Fibroblast of pulmonary artery (primary cell): ENCODE measurements around the gene DLGAP1.

Source experiments
- DNase-seq: peaks from one replicate; pipeline ENCODE4 v3.0.0-alpha.2; 2010; ENCODE audit warnings: low read depth
- H3K4me3 ChIP-seq: replicated peaks from 2 replicates; pipeline ENCODE4 v1.5.1; 2011; ENCODE audit warnings: low read depth, mild to moderate bottlenecking, control low read depth, low read length, moderate library complexity
- TF ChIP-seq, protein P1 (sequence below): IDR thresholded peaks from 2 replicates; pipeline ENCODE4 v1.5.1; 2011; ENCODE audit warnings: mild to moderate bottlenecking, control low read depth, low read length, inconsistent platforms; ENCODE audit errors: missing control alignments

The DLGAP1 gene

DNA sequence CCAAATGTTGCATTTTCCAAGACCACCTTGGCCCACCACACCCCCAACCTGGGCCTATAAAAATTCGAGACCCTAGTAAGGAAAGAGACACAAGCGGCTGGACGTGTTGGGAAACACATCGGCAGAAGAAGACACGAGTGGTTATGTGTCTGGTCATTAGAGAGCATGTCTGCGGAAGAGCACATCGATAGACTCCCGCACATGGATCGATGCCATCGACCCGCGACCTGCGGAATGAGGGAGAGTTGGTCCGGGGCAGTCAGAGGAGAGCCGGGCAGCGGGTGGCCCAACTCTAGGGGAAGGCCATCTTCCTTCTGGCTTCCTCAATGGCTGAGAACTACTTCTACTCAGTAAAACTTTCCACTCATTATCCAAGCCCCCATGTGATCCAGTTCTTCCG, 785.7 kb downstream of the DLGAP1 start:
- TF ChIP-seq, protein P1, sequence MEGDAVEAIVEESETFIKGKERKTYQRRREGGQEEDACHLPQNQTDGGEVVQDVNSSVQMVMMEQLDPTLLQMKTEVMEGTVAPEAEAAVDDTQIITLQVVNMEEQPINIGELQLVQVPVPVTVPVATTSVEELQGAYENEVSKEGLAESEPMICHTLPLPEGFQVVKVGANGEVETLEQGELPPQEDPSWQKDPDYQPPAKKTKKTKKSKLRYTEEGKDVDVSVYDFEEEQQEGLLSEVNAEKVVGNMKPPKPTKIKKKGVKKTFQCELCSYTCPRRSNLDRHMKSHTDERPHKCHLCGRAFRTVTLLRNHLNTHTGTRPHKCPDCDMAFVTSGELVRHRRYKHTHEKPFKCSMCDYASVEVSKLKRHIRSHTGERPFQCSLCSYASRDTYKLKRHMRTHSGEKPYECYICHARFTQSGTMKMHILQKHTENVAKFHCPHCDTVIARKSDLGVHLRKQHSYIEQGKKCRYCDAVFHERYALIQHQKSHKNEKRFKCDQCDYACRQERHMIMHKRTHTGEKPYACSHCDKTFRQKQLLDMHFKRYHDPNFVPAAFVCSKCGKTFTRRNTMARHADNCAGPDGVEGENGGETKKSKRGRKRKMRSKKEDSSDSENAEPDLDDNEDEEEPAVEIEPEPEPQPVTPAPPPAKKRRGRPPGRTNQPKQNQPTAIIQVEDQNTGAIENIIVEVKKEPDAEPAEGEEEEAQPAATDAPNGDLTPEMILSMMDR = no peak
- H3K4me3 ChIP-seq = no peak overlapping the region
- no peak for DNase-seq

GRCh38 chr18:3667255-3668137, 787.6 kb downstream of the DLGAP1 start:
- TF ChIP-seq, protein P1 = no peak
- H3K4me3 ChIP-seq = no peak overlapping the region
- no peak for DNase-seq

GRCh38 chr18:3666526-3667254, 788.4 kb downstream of the DLGAP1 start:
- H3K4me3 ChIP-seq = no peak overlapping the region
- TF ChIP-seq, protein P1 = no peak
- DNase-seq = no peak

DNA sequence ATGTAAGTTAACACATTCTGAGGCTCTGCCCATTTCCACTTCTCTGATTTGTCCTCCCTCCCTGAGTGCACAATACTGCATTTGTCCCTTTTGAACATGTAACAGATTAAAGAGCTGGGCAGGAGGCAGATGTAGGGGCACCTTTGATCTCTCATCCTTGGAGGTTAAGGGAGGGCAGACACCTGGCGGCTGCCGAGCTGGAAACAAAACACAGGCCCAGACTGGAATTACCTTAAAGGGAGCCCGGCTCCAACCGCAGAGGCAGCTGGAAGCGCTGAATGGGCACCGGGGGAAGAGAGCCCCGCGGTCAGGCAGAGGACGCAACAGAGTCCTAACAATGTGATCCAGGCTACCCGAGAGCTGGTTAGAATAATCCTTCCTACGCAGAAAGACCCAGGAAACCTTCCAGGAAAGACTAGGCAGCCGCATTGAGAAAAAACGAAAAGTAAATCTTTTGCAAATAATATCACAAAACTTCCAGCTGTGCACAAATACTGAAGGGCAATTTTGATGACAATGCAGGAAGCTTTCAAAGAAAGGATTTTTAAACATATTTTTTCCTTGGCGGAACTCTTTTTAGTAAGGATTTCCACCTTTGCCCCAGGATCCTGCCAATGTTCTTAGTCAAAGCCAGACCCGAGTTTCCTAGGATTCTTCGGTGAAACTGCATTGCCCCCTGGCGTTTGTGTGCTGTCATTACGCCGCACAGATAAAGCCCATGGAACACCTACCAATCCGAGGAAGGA, 789.2 kb downstream of the DLGAP1 start:
- H3K4me3 ChIP-seq = no peak overlapping the region
- TF ChIP-seq, protein P1 = peak; percentile 94
- peak; percentile 95 for DNase-seq

GRCh38 chr18:3665204-3665603, 789.9 kb downstream of the DLGAP1 start:
- TF ChIP-seq, protein P1 = no peak
- no peak for DNase-seq
- H3K4me3 ChIP-seq = no peak overlapping the region

DNA sequence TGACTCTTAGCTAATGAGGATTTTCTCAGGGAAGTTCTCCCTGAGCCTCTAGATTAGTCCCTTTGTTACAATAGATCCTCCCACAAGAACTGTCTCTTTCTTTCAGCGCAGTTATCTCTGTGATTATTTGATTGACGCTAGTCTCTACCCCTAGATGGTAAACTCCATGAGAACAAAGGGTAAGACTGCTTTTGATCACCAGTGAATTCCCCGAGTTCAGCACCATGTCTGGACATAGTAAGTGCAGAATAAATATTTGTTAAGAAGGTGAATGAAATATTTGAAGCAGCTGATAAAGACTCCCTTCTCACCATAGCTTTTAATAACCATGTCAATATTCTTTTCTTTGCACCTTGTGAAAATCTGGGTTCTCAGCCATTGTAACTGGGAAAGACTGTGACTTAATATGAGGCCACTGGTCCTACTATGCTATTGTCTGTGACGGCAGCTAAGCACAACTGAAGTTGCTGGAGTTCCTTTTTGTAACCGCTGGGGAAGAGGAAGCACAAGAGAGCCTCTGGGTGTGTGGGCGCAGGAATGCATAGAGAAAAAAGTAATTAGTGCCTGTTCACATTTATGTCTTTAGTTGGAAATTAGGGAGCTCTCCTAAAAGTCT, 790.4 kb downstream of the DLGAP1 start:
- DNase-seq = no peak
- TF ChIP-seq, protein P1 = no peak
- H3K4me3 ChIP-seq = no peak overlapping the region
